GM21619 (cell line): ENCODE data around the gene MAST4.

Experiments used
- ATAC-seq: cut with Tn5 transposase; IDR thresholded peaks from one replicate; pipeline ENCODE4 v1.9.1; 2021; ENCODE audit not compliant: unreplicated experiment

The MAST4 gene

DNA sequence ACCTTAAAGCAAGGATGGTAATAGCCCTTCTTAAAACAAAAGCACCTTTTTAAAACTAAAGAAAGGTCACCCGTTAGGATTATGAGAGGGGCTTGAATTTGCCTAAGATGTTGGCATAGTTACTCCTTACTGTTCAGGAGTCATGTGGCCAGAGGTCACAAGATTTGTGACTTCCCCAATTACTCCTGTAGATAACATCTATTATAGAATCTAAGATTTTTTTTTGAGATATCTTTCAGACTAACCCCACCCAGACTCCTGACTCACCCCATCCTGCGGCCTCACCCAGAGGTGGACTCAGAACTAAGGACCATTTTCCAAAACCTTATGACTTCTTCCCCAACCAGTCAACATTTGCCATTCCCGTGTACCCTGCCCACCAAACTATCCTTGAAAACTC, 598.0 kb downstream of the MAST4 start:
- ATAC-seq: no peak

DNA sequence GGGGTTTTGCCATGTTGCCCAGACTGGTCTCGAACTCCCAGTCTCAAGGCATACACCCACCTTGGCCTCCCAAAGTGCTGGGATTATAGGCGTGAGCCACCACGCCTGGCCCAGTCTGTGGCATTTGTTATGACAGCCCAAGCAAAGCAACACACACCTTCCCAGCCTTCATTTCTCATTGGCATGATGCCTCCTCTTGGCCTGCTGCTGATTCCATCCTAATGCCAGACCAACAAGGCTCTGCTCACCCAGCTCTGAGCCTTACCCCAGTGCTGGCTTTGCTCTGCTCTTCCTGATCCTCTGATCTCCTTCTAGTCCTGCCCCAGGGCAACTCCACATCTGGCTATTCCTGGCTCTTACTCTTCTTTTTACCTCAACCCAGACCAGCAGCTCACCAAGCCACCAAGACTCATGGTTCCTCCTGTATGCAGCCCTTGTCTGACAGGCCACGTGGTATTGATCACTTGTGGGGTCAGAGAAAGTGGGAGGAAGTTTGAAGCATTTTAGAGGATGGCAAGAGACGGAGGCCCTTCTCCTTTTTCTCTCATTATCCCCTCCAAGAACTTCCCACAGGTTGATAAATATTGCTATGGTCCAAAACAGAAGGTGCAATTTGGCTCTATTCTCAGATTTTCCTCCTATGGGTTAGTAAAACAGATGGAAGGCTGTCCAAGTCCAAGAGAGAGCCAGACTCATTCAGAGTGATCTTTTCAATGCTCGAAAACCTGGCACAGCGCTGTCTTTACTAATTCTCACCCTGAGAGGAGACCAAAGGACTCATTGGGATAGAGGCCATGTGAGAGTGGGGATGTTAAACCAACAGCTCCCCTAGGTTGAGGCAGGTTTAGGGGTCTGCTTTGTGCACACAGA, 599.4 kb downstream of the MAST4 start:
- peak; percentile 27 for ATAC-seq

DNA sequence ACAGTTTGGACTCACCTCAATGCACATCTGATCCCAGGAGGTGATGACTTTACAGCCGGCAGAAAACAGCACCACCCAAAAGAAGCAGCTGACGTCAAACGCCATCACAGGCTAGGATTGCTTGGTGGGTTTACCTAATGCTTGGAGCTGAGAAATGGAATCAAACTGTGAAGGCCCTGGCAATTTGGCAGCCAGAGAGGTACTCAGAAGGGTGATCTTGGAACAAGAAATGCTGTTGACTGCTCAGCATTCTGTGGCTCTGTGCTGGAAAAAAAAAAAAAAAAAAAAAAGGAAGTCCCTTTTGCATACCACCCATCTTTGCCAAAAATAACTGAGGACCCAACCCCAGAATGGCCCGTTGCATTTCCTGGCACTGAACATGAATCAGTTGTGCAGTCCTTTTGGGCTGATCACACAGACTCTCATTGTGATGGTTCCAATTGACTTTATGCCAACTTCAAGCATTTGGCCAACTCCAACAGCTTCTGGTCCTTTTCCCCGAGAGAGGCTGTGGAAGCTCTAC, 600.4 kb downstream of the MAST4 start, which contains the start of gene CD180:
Gene CD180, minus strand, starts transcription at position 263 of the 523 bp plus-strand sequence. Its CDS starts 158 bp downstream, at position 105.
- ATAC-seq: no peak

DNA sequence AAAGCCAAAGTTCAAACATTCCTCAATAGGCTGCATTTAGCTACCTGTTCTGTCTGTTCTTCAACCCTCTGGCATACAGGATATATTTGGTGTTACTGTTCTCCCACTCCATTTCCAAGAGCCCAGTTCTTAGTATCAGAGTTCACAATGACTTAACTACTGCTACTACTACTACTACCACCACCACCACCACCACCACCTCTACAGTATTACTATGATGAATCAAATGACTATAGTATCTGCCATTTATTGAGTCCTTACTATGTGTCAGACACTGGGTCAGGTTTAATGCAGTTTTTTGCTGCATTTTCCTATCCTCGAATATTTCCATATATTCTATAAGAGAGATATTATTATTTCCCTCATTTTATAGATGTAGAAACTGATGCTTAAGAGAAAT, 601.3 kb downstream of the MAST4 start:
- no peak for ATAC-seq

DNA sequence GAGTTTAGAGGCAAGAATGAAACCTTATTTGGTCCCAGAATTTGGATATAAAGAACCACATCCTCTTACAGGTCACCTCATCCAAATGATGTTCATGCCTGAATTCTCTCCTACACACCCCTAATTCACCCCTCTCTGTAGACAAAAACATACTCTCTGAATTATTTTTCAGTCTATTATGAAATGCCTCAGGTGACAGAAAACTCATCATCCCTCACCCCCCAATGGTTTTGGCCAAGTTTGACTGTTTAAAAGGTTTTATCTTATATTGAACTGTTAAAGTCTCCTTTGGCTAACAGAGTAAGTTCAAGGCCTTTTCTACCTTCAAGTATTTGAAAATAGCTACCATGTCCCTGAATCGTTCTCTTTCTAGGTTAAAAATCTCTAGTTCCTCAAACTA, 602.7 kb downstream of the MAST4 start:
- ATAC-seq: no peak

DNA sequence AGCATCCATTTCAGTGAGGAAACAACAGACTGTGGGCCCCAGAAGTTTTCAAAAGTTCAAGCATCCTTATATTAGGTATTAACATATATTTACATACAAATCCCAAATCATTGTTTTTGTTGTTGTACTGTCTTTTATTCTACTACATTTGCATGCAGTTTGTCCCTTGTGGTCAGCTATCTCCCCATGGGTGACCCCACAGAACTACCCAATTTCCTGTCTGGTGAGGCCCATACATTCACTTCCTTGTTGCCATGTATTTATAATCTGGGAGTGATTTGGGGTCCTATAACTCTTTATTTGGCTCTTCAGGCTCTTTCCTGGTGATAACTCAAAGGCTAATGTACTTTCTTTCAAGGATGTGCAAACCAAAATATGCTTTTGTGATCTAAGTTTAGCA, 603.7 kb downstream of the MAST4 start:
- ATAC-seq: no peak

DNA sequence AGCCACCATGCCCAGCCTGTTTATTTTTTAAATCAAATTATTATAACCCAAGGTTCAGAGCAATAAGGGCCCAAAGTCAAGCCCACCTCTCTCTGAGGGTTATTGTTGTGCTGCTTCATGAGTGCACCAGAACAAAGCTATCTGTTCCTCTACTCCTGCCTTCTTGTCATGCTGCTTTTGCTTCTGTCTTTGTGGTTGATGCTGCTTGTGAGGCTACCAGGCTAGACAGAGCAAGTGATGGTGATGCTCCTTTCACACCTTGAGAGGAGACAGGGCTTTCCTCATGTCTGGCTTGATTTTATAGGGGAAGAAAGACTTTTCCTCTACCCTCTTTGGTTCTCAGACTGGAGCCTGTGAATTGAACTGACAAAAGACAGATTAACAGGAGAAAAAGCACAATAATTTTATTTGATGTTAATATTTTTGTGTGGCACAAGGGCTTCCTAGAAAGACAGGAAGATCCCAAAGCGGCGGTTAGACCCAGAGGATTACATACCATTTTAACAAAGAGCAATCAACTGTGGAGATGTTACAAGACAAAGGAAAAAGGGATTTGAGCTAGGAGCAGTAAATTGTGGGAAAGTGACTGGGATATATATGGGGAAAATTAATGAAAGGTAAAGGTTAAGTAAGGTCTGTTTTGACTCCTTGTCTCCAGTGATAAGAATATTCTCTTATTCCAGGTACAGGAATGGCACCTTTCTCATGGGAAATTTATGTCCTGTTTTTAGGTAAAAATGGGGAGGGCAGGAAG, 604.8 kb downstream of the MAST4 start:
- peak; percentile 25 for ATAC-seq

DNA sequence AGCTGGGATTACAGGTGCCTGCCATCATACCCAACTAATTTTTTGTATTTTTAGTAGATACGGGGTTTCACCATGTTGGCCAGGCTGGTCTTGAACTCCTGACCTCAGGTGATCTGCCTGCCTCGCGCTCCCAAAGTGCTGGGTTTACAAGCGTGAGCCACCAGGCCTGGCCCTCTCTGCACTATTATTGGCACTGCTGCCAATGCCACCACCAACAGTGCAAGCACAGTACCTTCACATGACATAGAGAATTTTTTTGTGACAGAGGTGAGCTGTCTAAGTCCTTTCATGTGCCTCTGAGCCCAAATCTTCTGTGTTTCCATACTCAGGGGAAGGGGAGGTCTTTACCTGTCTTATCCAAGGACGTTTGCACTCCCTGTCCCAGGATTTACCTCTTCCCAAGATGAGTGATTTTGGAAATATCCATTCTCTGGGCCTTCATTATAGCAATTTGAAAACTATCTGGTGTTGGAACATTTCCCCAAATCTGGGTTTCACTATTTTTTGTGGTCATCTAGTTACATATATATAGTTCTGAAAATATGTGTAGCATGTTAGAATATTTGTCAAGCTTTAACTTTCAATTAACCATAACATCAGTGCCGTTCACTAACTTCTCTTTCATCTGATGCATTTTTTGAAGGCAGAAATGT, 605.8 kb downstream of the MAST4 start:
- ATAC-seq: peak; percentile 22

DNA sequence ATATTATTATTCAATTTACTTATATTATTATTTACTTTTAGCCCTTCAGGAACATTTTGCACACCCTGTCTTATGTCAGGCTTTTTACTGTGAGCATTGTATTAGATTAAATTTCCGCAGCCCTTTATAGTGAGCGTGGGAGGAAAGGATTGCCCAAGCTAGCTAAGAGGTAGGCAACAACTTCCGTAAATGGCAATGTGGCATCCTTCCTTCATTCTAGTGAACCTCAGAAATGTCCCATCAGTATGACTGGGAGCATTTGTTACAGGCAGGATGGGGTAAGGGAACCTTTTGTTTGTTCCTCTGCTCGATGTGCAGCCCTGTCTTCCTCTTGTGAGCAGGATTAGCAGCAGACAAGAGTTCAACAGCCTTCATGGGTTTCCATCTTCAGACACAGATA, 606.6 kb downstream of the MAST4 start:
- ATAC-seq: no peak

DNA sequence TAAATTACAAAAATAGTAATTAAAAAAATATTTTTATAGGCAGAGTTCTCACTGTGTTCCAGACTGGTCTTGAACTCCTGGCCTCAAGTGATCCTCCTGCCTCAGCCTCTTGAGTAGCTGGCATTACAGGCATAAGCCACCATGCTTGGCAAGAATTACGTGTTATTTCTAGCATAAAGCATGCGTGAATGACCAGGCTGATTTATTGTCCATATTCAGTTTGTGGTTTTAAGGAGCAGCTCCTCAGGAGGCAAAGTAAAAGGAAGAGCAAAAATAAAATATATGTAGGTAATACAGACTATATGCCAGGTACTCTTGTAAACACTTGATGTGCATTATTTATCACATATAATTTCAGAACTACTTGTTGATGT, 607.5 kb downstream of the MAST4 start:
- no peak for ATAC-seq

DNA sequence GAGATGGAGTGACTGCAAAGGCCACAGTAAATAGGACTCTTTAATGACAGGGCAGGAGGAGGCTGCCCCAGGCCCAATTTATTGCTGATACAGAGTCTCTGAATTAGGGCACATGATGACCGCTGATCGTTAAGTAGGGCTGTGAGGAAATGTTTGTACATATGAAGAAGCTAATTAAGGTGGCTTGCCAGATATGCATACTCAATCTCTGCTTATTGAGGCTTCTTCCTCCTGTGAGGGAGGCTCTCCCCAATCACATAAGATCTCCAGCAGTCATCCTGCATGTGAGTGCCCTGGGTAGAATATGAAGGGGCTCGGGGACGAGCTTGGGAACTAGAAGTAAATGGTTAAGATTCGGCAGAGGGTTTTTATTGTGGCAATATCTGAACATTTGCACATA, 608.6 kb downstream of the MAST4 start:
- ATAC-seq: no peak

DNA sequence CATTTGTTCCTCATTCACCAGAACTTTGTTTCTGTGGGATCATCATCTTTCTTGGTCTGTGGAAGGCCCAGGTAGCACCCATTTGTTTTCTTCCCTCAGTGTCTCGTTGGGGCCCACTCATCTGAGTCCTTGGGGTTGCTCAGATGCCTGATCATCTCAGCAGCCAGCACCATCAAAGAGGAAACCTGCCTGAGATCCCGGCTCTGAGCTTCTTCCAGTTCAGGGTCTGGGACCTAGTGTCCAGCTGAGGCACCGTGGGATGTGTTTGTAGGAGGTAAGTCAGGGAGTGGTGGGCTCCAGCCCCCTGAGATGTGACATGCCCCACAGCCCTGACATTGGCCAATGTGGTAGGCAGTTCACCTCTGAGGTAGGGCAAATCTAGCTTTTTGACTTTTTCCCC, 609.8 kb downstream of the MAST4 start:
- no peak for ATAC-seq

DNA sequence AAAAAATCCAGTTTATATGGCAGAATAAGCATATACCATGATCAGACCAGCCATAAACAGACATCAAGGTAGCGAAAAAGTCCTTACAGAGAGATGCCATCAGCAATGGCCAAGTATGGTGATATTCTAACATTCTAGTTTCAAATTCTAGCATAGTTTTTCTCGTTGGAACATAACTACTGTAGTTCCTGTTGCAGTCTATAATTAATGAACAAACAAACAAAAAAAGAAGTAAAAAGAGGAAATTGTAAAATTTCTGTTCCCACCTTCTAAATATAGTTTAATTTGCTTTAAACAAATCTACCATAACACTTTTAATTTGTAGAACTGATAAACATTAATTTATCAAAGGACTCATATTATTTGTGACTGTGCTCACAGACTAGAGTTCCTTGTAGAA, 610.3 kb downstream of the MAST4 start:
- ATAC-seq: peak; percentile 32

DNA sequence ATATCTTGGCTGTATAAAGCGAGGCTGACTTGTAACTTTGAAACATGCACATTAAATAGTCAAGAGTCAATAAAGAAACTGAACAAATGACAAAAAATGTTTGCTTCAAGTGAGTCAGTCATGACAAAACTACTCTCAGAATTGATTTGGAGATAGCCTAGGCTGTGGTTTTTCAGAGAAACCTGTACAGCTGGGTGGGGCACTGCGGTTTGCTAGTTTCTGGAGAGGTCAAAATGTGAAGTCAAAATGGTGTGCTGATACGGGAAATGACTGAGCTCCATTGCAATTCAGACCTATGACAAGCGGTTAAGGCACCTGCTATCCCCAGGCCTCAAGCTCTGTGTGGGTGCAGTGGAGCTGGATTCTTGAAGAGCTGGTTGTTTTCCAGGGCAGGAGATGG, 610.7 kb downstream of the MAST4 start:
- ATAC-seq: peak; percentile 77

DNA sequence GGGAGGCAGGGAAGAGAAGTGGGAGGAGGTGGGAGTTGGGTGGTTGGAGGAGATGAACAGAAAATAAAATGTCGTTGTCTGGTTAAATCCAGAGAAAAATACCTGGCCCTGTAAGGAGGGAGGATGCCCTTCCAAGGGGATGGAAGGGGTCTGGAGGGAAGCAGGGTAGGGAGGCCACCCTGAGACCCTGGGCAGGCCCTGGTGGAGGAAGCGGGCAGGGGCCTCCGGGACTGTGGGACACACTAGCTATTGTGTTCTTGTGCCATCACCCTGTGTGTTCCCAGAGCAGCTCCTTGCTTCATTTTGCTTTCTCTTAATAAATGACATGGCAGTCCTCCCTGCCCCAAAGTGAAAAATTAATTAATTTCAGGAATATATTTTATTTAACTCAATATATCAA, 612.2 kb downstream of the MAST4 start:
- no peak for ATAC-seq

DNA sequence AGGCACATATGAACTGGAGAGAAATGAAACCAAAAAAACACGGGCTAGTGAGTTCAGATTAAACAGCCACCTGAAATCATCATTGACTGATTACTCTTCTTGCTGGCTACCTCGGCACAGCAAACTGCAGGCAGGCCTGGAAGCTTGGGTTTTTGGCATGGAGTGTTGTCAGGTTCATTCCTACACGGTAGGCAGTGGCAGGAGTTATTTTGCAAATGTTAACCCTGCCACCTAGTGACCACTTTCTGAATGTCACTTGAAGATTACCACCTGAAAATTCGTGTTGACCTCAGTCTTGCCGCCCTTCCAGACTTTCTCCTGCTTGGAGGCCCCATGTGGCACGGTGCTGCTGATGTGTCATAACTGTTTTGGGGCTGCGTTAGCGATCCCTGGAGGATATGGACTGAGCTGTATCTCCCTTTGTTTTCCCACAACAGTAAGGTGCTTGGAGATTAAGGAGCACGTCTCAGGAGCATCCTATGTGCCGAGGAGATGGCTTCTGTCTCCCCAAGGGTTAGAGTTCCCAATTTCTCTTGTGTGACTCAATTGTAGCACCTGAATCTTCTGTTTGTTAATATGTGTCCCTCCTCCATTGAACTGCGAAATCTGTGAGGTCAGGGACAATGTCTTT, 613.1 kb downstream of the MAST4 start:
- peak; percentile 24 for ATAC-seq

DNA sequence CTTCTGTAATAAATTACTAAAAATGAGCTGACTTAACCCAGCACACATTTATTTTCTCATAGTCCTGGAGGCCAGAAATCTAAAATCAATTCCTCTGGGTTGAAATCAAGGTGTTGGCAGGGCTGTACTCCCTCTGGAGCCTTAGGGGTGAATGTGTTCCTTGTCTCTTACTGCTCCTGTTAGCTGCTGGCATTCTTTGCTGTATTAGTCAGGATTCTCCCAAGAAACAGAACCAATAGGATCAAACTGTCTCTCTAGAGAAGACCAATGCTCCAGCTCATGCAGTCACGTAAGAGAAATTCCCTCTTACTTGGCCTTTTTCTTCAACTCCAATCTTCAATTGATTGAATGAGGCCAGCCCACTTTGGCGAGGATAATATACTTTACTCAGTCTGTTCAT, 615.7 kb downstream of the MAST4 start:
- no peak for ATAC-seq

DNA sequence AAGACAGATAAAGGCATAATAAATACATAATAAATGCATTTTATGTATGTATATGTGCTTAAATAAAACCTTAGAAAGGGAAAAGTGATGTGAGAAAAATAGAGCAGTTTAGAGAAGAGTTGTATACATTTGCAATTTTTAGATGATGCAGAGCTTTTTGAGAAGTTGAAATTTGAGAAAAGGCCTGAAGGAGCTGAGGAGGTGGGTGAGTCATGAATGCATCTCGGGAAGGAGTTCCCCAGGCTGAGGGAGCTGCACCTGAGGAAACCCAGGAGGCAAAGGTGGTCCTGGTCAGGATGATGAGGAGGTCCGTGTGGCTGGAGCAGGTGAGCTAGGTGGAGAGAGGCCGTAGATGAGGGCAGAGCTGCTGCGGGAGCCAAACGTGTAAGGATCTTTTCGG, 617.8 kb downstream of the MAST4 start:
- no peak for ATAC-seq

DNA sequence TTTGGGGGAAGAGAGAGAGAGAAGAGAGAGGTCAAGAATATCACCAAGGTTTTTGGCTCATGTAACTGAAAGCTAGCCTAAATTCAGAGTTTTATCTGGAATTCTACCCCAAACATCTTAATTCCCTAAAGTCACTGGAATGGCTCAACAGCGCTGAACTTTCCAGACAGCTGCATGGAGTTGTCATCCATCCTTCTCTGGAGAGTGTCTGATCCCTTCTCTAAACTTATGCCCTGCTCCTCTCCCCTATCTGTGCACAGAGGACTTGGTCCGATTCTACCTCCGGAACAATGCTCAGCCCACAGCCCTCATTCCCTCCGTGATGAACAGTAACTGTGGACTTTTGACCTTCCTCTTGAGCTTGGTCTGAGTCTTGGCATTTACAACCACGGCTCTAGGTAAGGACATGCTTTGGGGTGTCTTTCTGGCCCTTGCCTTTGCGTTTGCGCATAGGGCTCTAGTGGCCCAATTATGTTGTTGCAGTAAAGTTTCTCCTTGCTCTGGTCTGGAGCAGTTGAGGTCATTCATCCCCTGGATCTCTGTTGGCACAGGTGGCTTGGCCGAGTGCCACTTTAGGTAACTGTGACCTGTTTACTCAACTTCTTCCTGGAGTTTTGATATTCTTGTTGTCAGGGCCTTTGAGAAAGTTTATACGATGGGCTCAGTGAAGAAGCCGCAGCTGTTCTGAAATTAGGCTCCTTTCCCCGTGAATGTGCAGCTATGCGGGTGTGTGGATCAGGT, 618.7 kb downstream of the MAST4 start:
- no peak for ATAC-seq
